AG09309 (cell line): Measurements from ENCODE around the gene AHNAK2.
"Not testable (repeated sequence)": the region's sequence is repeated elsewhere in the genome, so short reads cannot be mapped to it uniquely, and the experiment has no call there.

Experiments used
- DNase-seq: peaks from one replicate; pipeline ENCODE4 v3.0.0-alpha.2; 2010; ENCODE audit warnings: low read depth
- H3K4me3 ChIP-seq: 2 replicates; pipeline ENCODE4 v1.5.1; 2011; ENCODE audit warnings: mild to moderate bottlenecking, low read depth, low read length, moderate library complexity; ENCODE audit not compliant: control insufficient read depth
- TF ChIP-seq, protein P1 (sequence below): IDR thresholded peaks from 2 replicates; pipeline ENCODE4 v1.5.1; 2011; ENCODE audit warnings: mild to moderate bottlenecking, low read depth, low read length, inconsistent platforms; ENCODE audit not compliant: insufficient read depth, control insufficient read depth; ENCODE audit errors: missing control alignments

AHNAK2 gene

DNA sequence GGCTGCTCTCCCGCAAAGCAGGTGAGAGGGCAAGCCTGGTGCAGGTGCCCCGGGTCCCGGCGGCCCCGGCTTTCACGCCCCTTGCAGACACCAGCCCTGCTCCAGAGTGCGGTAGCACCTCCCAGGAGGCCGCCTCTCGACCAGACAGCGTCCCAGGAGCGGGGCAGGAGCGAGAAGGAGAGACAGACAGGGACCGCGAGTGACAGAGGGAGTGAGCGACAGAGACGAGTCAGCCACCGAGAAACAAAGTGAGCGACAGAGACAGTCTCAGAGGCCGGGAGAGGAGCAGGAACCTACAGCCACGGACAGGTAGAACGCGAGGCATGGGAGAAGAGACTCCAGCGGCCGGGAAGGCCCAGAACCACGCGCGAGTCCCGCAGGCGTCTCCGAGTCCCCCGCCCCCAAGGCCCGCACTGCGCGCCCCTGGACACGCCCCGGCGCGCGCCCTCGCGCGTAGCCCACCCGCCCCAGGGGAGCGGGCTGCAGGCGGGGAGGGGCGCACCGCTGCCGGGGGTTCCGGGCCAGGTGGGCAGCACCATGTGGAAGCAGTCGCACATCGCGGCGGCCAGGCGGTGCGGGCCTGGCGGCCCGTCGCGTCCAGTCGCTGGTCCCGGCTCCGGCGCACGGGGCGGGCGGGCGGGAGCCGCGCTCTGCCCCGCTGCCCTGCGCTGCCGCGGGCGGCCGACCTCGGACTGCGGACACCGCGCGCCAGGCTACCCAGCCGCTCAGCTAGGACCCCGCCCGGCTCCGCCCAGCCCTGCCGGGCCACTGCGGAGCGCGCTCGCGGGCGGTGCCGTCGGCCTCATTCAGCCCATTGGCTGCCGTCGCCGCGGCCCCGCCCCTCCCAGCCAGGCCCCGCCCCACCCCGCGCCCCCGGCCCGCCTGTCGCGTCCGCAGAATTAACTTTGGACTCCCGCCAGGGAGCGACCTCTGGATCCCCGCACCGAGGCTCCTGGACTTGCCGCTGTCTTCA is at the start of gene AHNAK2:
AHNAK2 (minus strand) TSS at position 694 of the 973 bp plus-strand sequence; CDS start at position 557, 137 bp downstream.
- TF ChIP-seq, protein P1, sequence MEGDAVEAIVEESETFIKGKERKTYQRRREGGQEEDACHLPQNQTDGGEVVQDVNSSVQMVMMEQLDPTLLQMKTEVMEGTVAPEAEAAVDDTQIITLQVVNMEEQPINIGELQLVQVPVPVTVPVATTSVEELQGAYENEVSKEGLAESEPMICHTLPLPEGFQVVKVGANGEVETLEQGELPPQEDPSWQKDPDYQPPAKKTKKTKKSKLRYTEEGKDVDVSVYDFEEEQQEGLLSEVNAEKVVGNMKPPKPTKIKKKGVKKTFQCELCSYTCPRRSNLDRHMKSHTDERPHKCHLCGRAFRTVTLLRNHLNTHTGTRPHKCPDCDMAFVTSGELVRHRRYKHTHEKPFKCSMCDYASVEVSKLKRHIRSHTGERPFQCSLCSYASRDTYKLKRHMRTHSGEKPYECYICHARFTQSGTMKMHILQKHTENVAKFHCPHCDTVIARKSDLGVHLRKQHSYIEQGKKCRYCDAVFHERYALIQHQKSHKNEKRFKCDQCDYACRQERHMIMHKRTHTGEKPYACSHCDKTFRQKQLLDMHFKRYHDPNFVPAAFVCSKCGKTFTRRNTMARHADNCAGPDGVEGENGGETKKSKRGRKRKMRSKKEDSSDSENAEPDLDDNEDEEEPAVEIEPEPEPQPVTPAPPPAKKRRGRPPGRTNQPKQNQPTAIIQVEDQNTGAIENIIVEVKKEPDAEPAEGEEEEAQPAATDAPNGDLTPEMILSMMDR: no peak
- DNase-seq: no peak
- H3K4me3 ChIP-seq: peak within 1 kb of the TSS; percentile 33

DNA sequence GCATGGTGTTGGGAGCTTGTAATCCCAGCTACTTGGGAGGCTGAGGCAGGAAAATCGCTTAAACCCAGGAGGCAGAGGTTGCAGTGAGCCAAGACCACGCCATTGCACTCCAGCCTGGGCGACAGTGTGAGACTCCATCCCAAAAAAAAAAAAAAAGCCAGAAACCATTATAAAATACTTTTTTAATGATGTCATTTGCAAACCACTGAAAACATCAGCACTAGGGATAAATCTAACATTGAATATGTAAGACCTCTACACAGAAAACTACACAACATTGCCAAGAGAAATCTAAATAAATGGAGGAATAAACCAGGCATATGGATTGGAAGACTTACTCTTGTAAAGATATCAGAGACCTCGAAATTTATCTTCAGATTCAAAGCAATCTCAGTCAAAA is 49.5 kb upstream of the AHNAK2 start:
- H3K4me3 ChIP-seq, DNase-seq: not testable (repeated sequence)

DNA sequence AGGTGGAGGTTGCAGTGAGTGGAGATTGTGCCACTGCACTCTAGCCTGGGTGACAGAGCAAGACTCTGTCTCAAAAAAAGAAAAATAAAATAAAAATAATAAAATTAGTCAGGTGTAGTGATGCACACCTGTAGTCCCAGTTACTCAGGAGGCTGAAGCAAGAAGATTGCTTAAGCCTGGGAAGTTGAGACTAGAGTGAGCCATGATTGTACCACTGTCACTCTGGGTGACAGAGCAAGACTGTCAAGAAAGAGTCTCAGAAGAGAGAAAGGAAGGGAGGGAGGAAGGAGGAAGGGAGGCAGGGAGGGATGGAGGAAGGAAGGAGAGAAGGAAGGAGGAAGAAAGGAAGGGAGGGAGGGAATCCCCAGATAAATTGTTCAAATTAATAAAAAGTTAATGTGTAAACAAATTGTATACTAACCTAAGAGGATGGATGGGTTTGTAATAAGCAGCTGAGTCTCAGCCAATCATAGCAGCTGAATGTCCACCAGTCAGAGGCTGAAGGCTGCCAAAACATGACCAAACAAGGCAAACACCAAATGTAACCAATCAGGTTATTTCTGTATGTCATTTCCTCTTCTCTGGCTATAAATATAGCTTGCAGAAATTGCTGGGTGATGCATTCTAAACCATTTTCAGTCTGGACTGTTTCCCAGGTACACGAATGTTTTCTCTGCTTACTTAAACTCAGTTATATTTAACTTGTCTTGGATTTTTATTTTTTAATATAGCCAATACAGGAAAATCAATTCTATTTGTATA is 48.8 kb upstream of the AHNAK2 start:
- H3K4me3 ChIP-seq: no peak overlapping the region
- TF ChIP-seq, protein P1: no peak
- no peak for DNase-seq

DNA sequence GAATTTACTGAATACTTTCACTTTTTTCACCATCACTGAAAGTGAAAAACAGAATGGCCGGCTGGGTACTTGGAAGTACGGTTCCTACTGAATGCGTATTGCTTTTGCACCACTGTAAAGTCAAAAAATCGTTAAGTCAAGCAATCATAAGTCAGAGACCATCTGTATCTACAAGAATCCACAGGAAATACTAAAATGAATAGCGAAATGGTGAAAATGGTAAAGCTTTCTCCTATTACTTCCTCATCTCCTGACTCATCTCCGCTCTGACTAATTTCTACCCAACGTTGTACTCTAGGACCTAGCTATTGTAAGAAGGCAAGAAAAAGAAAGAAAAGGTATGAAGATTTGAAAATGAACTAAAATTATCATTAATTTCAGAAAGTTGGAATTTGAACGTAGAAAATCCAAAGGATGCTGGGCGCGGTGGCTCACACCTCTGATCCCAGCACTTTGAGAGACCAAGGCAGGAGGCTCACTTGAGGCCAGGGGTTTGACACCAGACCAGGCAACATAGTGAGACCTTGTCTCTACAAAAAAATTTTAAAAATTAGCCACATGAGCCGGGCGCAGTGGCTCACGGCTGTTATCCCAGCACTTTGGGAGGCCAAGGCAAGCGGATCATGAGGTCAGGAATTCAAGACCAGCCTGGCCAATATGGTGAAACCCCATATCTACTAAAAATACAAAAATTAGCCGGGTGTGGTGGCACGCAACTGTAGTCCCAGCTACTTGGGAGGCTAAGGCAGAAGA is 48.0 kb upstream of the AHNAK2 start:
- TF ChIP-seq, protein P1: no peak
- no peak for DNase-seq
- H3K4me3 ChIP-seq: no peak overlapping the region

DNA sequence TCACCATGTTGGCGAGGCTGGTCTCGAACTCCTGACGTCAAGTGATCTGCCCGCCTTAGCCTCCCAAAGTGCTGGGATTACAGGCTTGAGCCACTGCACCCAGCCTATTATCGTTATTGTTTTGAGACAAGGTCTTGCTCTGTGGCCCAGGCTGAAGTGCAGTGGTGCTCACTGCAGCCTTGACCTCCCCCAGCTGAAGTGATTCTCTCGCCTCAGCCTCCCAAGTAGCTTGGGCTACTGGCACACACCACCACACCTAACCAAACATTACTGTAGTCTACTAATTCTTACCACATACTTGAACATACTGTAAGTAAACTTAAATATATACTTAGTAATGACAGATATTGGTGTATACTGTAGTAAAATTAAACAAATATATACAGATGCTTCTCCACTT is 47.3 kb upstream of the AHNAK2 start:
- TF ChIP-seq, protein P1: no peak
- no peak for DNase-seq
- no peak overlapping the region for H3K4me3 ChIP-seq

DNA sequence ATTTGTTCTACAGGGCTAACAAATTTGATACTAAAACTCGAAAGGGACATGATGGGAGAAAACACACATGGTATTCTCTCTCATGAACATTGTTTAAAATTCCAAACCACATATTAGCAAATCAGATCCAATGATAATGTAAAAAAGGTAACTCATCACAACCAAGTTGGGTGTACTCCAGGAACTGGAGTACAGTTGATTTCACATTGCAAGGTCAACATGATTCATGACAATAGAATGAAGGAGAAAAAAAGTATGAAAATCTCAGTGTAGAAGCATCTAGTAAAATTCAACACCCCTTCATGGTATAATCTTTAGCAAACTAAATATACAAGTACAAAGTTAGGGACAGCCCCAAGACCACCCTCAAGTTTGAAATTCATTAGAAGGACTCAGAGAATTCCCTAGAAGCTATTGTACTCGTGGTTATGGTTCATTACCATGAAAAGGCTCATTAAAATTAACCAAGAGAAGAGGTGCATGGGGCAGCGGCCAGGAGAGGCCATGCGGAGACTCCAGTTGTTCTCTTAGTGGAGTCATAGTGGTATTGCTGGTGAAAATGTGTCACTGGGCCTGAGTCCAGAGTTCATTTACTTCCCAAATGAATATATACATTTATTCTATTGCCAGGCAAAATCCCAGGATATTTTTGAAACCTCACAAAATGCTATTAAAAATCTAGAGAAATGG is 45.8 kb upstream of the AHNAK2 start:
- DNase-seq: no peak
- no peak overlapping the region for H3K4me3 ChIP-seq
- TF ChIP-seq, protein P1: no peak
